Measurements from ENCODE around the gene SCOC.

The SCOC gene

DNA sequence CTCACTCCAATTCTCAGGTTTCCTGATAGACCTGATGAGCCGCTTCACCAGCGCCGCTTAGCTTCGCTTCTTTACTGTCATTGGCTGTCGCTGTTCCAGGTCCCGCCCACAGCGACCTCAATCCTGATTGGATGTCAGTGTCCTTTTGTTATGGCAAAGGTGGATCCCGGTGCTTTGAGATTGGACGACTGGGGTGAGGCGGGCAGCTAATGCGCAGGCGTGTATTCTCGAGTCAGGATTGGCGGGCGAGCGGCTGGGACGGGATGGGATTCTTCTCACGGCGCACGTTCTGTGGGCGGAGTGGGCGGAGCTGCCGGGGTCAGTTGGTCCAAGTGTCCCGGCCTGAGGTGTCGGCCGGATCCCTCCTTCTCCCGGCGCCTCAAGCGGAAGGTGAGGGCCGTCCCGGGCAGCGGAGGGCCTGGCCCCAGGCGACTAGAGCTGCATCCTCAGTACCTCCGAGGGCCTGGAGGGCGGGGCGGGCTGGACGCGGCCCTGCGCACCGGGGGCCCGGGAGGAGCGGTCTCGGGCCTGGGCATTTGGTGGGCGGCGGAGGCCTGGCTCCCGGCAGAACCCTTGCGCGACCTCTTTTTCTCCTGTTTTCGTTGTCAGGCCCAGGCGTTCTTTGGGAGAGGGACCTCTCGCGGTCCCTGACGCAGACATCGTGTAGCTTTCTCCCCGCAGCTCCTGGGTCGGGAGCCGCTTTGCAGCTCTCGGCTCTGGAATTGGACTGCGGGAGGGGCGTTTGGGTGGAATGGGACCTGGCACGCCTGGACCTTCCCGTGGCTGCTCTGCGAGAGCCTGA is at the start of gene SCOC:
Gene SCOC, plus strand, starts transcription at position 319 of the 802 bp plus-strand sequence. CDS start 5,525 bp downstream, outside the sequence.
- DNase-seq (ENCODE audit: low read depth in 2 of 2) = peak; percentile 91 to 97

DNA sequence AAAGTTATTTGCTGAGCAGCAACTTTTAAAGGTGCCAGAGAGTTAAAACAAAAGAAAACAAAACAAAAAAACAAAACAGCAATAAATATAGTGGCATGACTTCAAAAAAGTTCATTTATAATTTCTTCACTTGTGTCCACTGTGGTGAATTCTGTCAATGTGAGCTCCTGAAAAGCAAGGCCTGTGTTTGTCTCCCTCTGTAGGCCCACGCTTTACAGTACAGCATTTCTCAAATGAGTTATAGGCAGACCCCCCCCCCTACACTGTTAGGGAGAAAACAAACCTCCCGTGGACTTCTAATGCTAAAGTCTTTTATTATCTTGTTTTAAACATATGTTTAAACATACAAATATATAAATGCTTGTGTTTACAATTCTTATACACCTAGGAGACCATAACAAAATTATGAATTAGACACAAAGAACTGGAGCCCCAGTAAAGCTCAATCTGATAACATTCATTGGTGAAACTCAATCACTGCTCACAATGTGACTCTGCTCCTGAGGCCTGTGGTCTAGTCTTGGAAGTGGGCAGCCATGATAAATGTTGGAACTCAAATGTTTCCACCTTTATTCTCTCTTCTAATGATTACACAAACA is 47.0 kb upstream of the SCOC start:
- no peak for DNase-seq (ENCODE audit: low read depth in 2 of 2)

DNA sequence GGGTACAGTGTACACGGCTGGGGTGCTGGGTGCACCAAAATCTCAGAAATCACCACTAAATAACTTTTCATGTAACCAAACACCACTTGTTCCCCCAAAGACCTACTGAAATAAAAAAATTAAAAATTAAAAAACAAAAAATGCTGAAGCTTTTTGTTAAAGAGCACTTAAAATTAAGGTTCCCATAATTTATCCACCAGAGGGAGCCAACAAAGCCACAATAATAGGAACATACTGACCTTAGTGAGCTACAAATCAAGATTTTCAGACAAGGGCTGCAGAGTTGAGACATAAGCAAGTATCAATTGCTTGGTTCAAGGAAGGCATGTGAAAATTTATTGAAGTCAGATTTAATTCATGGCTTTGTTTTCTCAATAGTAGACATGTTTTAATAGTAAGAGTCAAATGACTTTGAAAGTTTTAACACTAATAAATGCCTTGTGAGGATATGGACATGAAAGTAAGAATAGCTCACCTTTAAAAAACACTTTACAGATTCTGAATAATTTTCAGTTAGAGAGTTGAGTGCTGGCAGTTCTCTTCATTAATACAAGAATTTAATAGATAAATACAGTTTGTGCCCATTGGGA is 43.0 kb upstream of the SCOC start:
- no peak for DNase-seq (ENCODE audit: low read depth in 2 of 2)

DNA sequence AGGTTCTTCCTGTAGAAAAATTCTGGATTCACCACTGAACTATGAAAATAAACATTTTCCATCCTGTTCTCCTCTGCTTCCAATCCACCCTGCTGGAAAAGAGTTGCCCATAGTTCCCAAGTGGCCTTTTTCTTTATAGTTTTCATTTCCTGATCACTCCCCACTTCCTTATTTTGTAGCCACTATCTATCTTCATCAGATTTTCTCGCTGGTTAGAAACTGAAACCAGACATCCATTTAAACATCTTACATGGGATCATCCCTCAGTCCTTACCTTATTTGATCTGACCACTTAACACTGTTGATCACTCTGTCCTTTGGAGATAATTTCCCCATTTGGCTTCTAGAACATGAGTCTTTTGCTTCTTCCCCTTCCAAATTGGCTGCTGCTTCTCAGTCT is 42.2 kb upstream of the SCOC start:
- DNase-seq (ENCODE audit: low read depth in 2 of 2) = no peak

DNA sequence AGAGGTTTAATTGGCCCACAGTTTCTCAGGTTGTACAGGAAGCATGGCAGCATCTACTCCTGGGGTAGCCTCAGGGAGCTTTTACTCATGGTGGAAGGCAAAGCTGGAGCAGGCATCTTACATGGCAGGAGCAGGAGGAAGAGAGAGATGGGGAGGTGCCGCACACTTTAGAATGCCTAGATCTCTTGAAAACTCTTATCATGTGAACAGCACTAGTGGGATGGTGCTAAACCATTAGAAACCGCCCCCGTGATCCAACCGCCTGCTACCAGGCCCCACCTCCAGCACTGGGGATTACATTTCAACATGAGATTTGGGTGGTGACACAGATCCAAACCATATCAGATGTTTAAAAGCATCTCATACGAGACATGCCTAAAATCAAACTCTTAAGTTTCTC is 41.6 kb upstream of the SCOC start:
- DNase-seq (ENCODE audit: low read depth in 2 of 2) = no peak

DNA sequence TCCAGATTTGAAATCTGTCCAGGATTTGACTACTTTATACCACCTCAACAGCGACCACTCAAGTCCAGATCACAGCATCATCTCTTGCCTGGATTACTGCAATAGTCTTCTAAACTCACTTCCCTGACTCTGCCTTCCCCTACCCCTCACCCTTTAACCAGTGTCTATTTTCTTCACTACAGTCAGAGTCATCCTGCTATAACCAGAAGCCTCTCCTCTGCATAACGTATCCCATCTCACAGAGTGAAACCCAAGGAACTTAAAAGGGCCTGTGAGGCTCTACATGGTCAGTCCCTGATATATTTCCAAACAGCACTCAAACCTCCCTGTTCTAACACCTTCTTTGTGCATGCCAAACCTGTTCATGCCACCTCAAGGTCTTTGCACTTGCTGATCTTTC is 40.7 kb upstream of the SCOC start:
- DNase-seq (ENCODE audit: low read depth in 2 of 2) = no peak

DNA sequence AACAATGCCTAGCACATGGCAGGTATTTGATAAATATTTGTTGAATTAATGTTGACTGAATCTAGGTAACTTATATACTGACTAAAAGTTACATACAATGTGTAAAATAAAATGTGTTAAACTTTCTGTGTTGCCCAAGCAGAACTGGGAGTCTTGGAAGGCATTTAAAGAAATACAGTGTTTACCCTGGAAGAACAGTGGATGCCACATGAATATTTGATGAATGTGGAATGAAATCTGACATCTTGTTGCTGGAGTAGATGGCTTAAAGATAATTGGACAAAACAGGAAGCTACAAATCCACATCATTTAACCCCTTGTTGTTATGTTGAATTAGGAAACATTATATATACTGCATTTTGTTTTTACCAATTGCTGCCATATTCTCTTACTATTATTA is 39.9 kb upstream of the SCOC start:
- no peak for DNase-seq (ENCODE audit: low read depth in 2 of 2)

DNA sequence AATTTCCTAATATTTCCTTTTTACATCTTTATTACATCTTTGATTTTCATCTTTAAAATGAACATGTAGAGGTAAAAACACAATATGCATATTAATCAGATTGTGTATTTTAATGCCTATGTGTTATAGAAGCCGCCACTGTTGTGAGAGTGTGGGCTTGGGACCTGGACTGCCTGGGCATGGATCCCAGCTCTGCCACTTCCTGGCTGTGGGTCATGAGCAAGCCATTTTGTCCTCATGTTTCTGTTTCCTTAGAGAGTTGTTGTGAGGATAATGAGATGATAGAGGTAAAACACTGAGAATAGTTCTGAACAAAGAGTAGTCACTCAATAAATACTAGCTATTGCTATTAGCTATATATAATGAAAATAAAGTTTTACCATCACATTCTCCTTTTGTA is 38.4 kb upstream of the SCOC start:
- no peak for DNase-seq (ENCODE audit: low read depth in 2 of 2)

DNA sequence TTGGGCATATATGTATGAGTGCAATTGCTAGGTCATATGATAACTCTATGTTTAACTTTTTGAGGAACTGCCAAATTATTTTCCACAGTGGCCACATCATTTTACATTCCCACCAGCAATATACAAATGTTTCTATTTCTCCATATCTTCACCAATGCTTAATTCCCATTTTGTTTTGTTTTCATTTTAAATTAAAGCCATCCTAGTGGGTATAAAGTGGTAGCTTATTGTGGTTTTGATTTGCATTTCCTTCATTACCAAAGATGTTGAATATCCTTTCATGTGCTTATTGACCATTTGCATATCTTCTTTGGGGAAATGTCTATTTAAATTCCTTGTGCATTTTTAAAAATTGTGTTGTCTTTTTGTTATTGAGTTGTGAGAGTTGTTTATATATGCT is 36.7 kb upstream of the SCOC start:
- DNase-seq (ENCODE audit: low read depth in 2 of 2) = no peak

DNA sequence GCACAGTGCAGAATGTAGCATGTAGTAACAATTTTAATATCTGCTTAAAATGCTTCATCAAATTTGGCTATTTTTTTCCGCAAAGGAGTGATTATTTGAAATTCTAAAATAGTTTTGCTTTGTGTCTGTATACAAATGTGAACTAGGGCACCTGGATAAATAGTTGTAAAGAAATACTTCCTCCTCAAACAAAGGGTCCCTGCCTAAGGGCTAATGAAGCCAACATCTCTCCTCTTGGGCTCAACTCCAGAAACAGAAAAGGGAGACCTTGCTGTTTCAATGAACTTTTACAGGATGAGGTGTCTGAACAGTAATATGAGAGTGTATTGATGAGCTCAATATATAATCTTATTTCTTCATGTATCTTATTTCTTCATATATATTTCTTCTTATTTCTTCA is 30.8 kb upstream of the SCOC start:
- DNase-seq (ENCODE audit: low read depth in 2 of 2) = no peak

DNA sequence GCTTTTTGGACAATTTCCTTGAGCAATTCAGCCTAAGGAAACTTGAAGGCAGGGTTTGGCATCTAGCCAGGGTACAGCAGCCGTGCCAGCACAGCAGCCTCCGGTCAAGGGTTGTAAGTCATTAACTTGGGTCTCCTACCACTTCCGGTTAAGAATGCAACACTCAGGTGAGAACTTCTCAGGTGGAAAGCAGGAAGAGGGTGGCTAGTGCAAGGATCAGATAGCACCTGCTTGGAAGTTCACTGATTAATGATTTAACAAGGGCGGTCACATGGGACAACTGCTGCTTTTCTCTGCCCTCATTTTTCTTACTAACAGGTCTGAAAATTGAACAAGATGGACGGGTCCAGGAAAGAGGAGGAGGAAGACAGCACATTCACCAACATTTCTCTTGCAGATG is 30.1 kb upstream of the SCOC start:
- no peak for DNase-seq (ENCODE audit: low read depth in 2 of 2)

DNA sequence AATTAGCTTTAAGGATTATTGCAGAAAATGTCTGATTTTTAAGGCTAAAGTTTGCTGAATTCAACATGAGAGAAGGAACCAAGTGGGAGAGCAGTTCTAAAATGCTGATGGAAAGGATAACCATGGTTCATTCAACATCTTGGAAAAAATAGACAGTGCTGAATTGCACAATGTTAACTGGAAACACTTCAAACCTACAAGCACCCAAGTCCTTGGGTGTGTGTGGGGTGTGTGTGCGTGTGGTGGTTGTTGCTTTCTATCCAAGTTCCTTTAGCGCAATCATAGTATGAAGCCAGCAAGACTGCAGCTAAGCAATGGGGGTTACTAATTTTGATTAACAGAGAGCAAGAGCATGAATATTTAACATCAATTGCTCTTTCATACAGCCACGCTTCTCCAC is 29.3 kb upstream of the SCOC start:
- no peak for DNase-seq (ENCODE audit: low read depth in 2 of 2)

DNA sequence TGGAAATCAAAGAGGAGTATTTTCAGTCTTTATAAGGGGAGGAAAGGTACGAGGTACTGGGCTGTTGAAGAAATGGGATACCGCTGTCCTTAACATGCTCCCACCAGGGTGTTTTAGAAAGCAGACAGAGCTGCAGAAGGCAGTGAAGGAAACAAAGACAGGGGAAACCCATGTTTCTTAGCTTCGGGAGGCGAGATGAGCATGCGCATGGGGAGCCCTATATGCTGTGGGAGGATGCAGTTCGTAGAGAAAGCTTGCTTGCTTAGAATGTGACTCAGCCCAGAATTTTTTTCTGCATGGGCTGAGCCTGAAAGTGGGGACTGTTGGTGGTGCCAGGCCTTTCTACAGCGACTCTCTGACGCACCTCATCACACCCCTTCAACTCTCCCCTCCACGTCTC is 28.8 kb upstream of the SCOC start:
- DNase-seq (ENCODE audit: low read depth in 2 of 2) = no peak

DNA sequence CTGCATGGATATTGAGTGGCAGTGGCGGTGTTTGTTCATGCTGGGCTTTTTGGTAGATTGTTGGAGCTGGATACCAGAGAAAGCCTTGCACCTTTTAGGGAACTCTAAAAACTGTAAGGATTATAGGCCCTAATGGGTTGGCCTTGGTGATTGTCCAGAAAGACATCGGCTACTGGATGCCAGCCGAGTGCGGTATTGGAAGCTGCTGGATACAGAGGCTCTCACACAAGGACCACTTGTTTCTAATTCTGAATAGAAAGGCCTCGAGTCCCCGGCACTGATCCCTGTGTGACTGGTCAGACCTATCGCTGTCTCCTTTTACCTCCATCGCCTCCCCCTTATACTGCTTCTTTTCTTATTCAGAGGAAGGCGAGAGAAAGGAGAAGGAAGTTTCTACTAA is 27.3 kb upstream of the SCOC start:
- no peak for DNase-seq (ENCODE audit: low read depth in 2 of 2)

DNA sequence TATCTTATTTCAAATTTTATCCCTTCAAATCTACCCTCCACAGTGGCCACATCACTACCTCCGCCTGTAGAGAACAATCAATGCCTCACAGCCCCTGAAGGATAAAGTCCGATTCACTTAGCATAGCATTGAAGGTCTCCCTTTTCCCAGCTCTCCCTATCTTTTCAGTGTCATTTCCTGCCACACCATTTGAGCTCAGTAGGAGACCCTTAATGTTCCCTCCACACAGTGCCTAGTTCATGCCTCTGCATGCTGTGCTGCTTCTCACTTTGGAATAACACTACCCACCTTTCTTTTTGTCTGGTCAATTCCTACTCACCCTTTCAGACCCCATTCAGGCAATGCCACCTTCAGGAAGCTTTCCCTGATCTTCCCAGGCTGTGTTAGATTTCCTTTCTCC is 23.6 kb upstream of the SCOC start:
- no peak for DNase-seq (ENCODE audit: low read depth in 2 of 2)

DNA sequence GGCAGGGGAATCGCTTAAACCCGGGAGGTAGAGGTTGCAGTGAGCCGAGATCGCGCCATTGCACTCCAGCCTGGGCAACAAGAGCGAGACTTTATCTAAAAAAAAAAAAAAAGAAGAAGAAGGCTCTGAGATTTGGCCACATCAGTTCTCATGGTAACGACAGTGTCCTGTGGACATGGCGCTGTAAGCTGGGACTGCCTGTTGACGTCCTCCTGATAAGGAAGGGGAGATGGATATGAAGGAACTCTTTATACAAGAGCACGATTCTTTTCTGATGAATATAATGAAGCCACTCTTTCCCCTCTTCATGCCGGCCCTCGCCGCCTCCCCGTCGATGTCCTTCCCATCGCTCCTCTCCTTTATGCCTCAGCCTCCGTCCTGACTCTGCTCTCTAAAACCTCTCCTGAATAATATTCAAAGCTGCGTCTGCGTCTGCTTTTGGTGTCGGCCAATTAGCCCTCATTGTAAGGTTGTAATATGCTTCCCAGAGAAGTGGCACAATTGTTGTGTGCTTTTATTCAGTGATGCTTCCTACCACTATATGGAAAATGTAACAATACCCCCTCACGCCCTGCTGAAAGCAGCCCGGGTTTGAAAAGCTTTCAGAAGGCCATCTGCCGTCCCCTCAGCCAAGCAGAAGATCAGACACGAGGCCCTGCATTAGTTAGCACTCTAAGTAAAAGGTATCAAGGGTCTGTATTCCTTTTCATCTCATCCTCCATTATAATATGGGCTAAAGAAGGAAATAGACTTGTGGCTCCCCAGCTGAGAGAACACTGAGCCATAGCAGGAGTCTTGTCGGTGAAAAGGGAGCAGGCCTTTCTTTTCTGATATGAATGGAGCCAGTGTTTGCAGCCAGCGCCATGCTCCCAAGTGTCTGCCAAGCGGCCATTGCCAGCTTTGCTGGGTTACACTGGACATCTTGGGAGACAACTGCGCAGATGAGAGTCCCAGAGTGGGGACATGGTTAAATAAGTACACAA is 22.1 kb upstream of the SCOC start:
- no peak for DNase-seq (ENCODE audit: low read depth in 2 of 2)

DNA sequence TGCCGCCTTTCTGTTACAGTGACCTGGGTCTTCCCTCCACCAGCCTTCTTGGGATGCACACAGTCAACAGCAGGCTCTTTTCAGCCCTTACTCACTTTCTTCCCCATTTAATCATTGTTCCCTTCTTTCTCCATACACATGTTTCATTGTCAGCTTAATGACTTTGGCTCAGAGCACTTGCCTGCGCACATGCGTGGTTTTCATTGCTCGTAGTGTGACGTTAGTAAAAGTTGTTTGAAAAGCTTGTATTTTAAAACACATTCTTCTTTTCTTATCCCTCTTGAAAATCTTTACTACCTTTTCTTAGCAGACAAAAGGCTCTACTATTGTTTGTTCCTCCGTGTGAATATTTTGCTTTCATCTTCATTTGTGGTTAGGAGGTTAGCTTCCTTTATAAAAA is 19.7 kb upstream of the SCOC start:
- DNase-seq (ENCODE audit: low read depth in 2 of 2) = no peak

DNA sequence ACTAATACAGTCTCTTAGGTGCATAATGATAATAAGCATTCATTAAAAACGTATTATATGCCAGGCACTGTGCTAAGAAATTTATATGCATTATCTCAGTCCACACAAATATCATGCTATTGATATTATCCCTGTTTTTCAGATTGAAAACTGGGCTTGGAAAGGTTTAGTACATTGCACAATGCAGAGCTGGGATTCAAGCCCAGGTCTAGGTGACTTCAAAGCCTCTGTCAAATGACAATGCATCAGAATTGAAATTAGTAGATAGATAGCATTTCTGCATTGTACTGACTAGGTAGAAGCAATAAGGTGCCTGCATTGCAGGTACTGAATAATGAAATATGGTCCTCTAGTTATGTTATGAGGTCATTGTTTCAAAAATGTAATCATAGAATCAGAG is 18.2 kb upstream of the SCOC start:
- DNase-seq (ENCODE audit: low read depth in 2 of 2) = no peak

DNA sequence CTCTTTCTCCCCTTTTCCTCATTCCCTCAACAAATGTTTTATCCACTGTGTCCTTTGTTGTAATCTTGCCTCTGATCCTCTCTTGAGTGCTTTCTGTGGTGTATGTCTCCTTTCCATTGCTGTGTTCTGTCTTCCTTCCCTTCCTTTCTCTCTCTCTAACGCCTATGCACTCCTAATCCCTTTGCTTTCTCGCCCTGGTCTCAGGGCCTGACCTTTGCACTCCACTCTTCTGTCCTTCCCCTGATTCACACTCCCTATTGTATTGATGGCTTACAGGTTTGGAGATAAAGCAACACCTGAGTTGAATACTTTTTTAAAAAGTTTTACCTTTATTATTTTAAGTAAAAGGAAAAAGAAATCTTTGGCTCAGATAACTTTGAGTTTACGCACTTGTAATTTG is 15.6 kb upstream of the SCOC start:
- no peak for DNase-seq (ENCODE audit: low read depth in 2 of 2)

DNA sequence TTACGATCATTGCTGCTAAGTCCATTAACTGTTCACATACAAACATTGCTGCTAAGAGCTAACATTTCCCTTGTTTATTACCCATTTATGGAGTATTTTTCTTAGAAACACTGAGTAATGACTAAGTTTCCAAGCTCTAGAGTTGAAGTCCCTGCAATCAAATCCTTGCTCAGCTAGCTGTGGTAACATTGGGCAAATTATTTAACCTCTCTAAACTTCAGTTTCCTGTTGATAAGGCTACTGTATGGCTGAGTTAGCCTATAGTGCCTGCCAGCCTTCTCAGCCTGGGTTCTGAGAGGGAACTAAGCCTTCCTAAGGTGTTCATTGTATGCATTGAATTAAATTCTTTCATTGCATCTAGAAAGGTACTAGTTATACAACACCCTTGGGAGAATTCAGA is 15.2 kb upstream of the SCOC start:
- DNase-seq (ENCODE audit: low read depth in 2 of 2) = no peak

DNA sequence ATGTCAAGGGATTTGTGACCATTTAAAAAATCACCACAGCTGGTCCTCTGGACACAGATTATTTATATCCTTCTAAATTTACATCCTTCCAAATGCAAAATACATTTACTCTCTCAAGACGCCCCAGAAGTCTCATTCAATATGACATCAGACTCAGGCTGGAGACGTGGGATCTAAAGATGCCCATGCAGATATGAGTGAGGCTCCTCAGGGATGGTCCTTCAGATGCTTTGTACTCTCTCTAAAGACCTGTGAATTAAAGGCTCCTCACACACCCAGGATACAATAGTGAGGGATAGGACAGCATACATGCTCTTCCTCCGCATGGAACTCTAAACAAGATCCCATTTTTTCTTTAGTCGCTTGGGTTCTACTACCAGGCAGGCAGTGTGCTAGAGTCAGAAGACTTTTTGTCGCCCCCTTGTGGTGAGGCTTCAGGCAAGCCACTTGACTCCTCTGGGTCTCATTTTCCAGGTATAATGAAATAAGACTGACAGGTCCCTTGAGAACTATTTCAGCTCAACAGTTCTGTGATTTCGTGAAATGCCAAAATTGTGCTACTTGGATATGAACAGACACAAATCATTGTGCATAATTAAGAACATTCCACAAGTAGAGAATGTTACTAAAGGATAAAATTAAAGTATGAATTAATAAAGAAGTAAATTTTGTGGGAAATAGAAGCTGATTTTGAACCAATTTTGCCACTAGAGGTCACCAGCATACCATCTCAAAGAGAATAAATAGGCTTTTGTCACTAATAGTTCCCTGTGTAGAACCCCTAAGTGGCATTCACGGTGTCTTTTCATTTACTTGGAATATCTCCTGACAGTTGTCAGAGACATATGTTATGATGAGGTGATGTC is 13.7 kb upstream of the SCOC start:
- peak; percentile 16 to 64 for DNase-seq (ENCODE audit: low read depth in 2 of 2)

All from stimulated activated CD8-positive, alpha-beta memory T cell treated with anti-CD3 and anti-CD28 coated beads, Interleukin-15, amount 100 ng/mL, for 4 hours (primary cell).